MCF 10A (cell line): Measurements from ENCODE around the gene TTC31. TPM values are rescaled to one million over a fixed set of nuclear protein-coding genes. Genes with fewer than 3 reads are reported as not detected.

Source experiments
- BruUV-seq: library from RNA; stranded (reverse); fragments of 400-500 nt; replicated peaks from 2 replicates; lab custom pipeline; 2021; lab: Mats Ljungman, UMichigan
- CTCF ChIA-PET: fragments of 300-600 bp; sonication (Branson Sonifier 250); formaldehyde crosslinking; extraction: SDS; loops from one replicate; lab custom pipeline; 2021; ENCODE audit warnings: antibody characterized with exemption, inconsistent platforms; lab: Yijun Ruan, JAX
- POLR2A ChIA-PET: fragments of 300-600, 350-650 bp; sonication (Branson Sonifier 250); formaldehyde crosslinking; extraction: SDS; loops from one replicate; lab custom pipeline; 2020; ENCODE audit warnings: antibody characterized with exemption, inconsistent platforms; lab: Yijun Ruan, JAX
- DNase-seq: peaks from one replicate; pipeline ENCODE4 v3.0.0-alpha.2; 2018; ENCODE audit not compliant: unreplicated experiment
- H3K27ac Mint-ChIP-seq: one replicate; pipeline ENCODE4 v1.8.0; 2022; ENCODE audit warnings: mild to moderate bottlenecking, low read depth, mixed read lengths; ENCODE audit not compliant: unreplicated experiment
- H3K27me3 Mint-ChIP-seq: one replicate; pipeline ENCODE4 v1.8.0; 2022; ENCODE audit warnings: mixed read lengths; ENCODE audit not compliant: insufficient read depth, unreplicated experiment
- H3K36me3 Mint-ChIP-seq: one replicate; pipeline ENCODE4 v1.8.0; 2022; ENCODE audit warnings: mild to moderate bottlenecking, moderate library complexity, mixed read lengths; ENCODE audit not compliant: insufficient read depth, unreplicated experiment
- H3K4me1 Mint-ChIP-seq: one replicate; pipeline ENCODE4 v1.8.0; 2022; ENCODE audit warnings: mixed read lengths; ENCODE audit not compliant: insufficient read depth, unreplicated experiment
- H3K4me3 Mint-ChIP-seq: one replicate; pipeline ENCODE4 v1.8.0; 2022; ENCODE audit warnings: mild to moderate bottlenecking, moderate library complexity, mixed read lengths; ENCODE audit not compliant: unreplicated experiment
- H3K9me3 Mint-ChIP-seq: one replicate; pipeline ENCODE4 v1.8.0; 2022; ENCODE audit warnings: mixed read lengths; ENCODE audit not compliant: unreplicated experiment
- intact Hi-C: fragments of 100-400 bp; cut with micrococcal nuclease; formaldehyde crosslinking; loops from 2 replicates; pipeline ENCODE4 v1.14.1; 2022
- total RNA-seq: library from RNA; stranded (reverse); gene quantifications from 2 replicates; pipeline ENCODE4 v1.2.3, GENCODE V29; 2022
- TF ChIP-seq, protein P1 (sequence below): fragments of 200-600 bp; IDR thresholded peaks from one replicate; pipeline ENCODE4 v1.8.0; 2022; ENCODE audit warnings: antibody characterized with exemption, mild to moderate bottlenecking; ENCODE audit not compliant: unreplicated experiment

TTC31 gene
- total RNA-seq, 1 experiment from 2014 or later: 17.6 TPM

DNA sequence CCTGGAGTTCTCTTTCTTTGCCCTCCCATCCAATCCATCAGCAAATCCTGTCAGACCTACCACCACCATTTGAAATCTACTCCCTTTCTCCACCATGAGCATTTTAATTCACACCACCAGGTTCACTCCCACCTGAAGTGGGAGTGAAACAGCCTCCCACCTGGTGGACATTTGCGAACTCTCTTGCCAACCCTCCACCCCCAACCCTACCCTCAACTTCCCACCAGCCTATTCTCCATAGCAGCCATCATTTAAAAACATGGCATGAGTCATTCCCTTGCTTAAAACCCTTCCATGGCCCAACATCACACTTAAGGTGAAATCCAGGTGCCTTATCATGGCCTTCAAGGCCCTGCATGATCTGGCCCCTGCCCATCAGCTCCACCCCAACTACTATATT, 44.6 kb upstream of the TTC31 start:
- no peaks in the 10 kb centered on the region for H3K27me3 Mint-ChIP-seq
- DNase-seq: no peak
- TF ChIP-seq, protein P1, sequence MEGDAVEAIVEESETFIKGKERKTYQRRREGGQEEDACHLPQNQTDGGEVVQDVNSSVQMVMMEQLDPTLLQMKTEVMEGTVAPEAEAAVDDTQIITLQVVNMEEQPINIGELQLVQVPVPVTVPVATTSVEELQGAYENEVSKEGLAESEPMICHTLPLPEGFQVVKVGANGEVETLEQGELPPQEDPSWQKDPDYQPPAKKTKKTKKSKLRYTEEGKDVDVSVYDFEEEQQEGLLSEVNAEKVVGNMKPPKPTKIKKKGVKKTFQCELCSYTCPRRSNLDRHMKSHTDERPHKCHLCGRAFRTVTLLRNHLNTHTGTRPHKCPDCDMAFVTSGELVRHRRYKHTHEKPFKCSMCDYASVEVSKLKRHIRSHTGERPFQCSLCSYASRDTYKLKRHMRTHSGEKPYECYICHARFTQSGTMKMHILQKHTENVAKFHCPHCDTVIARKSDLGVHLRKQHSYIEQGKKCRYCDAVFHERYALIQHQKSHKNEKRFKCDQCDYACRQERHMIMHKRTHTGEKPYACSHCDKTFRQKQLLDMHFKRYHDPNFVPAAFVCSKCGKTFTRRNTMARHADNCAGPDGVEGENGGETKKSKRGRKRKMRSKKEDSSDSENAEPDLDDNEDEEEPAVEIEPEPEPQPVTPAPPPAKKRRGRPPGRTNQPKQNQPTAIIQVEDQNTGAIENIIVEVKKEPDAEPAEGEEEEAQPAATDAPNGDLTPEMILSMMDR: no peak
- intact Hi-C loops: no loop called here
- no peak overlapping the region for H3K4me3 Mint-ChIP-seq
- H3K9me3 Mint-ChIP-seq: no peaks in the 10 kb centered on the region
- peaks cover 15% of the 10 kb centered on the region for H3K4me1 Mint-ChIP-seq
- no TSS peak for BruUV-seq
- ChIA-PET CTCF (interaction anchor here (0.6 to 1.0 kb wide), 3 partner anchors 16 to 149 kb away, joined by 3 read pairs; no protein-coding TSS in a partner anchor), POLR2A (interaction anchor here (0.5 to 4.8 kb wide), 5 partner anchors 9 to 47 kb away, joined by 3 to 132 read pairs (median 18); partner anchors contain the start of genes INO80B and WBP1)
- peaks cover 21% of the 10 kb centered on the region for H3K36me3 Mint-ChIP-seq
- H3K27ac Mint-ChIP-seq: no peak overlapping the region

DNA sequence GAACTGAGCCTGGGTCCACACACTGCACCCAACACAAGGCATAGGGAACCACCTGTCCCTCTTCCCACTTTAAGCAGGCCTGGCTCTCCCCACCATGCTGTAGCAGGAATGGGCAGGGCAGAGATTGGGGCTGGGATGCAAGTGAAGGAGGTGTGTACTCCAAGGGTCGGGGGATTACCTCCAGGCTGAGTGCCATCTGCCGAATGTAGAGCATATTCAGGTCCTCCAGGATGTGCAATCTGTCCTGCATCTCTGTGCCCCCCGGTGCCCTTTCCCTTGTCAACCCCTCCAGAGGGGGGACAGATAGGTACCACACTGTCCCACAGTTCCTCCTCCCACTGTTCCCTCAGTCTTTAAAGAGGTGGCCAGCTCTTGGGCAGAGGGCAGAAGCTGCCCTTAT, 43.5 kb upstream of the TTC31 start:
- H3K9me3 Mint-ChIP-seq: no peaks in the 10 kb centered on the region
- CTCF ChIA-PET: interaction anchor here (0.6 to 1.2 kb wide), 7 partner anchors 8 to 148 kb away, joined by 3 read pairs; partner anchors contain the start of gene INO80B
- POLR2A ChIA-PET: interaction anchor here (0.9 to 4.8 kb wide), 9 partner anchors 8 to 255 kb away, joined by 3 to 132 read pairs (median 18); partner anchors contain the start of genes C2orf81, CCDC142, INO80B and MOGS
- no peaks in the 10 kb centered on the region for H3K27me3 Mint-ChIP-seq
- TF ChIP-seq, protein P1: no peak
- H3K4me1 Mint-ChIP-seq: peaks cover 15% of the 10 kb centered on the region
- no TSS peak for BruUV-seq
- H3K27ac Mint-ChIP-seq: peak overlapping the region; percentile 80
- peak overlapping the region; percentile 78 for H3K4me3 Mint-ChIP-seq
- intact Hi-C loops: no loop called here
- peaks cover 21% of the 10 kb centered on the region for H3K36me3 Mint-ChIP-seq
- DNase-seq: no peak

DNA sequence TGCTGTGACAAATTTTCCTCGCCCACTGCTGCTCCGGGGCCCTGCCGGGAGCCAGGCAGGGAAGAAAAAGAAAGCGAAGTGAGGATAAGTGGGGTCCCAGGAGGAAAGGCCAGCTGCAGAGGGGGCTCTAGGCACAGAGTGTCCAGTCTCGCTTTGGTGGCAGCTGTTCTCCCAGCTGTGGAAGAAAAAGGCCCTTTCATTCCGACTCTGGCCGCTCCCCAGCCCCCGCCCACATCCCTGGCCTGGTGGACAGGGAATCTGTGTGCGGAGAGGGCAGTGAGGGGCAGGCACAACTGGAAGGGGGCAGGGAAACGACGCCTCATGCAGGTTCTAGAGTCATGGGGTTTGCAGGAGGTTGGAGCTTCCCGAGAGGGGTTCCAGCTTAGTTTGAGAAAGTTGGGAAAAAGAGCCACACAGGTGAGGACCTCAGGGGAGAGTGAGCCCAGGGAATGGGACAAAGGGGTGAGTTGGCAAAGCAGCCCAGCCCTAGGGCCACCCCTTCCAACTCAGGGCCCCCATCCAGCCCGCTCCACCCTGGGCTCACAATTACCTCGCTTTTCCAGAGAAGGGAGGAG, 43.0 kb upstream of the TTC31 start:
- Mint-ChIP-seq H3K27ac (peak overlapping the region; percentile 80), H3K4me3 (peak overlapping the region; percentile 78), H3K27me3 (no peaks in the 10 kb centered on the region), H3K36me3 (peaks cover 17% of the 10 kb centered on the region), H3K4me1 (peaks cover 15% of the 10 kb centered on the region), H3K9me3 (no peaks in the 10 kb centered on the region)
- POLR2A ChIA-PET: interaction anchor here (0.6 to 4.8 kb wide), 21 partner anchors 9 to 703 kb away, joined by 3 to 132 read pairs (median 5); partner anchors contain the start of genes AUP1, C2orf81, CCDC142 and DQX1
- no TSS peak for BruUV-seq
- no peak for DNase-seq
- TF ChIP-seq, protein P1: no peak
- CTCF ChIA-PET: interaction anchor here (0.6 to 1.4 kb wide), 9 partner anchors 9 to 148 kb away, joined by 3 to 5 read pairs (median 3); partner anchors contain the start of genes C2orf81, INO80B and WDR54
- intact Hi-C loops: loop anchor here (2.0 kb wide), 1 partner anchor 15 kb away; the partner anchor contains the start of gene INO80B
